Measurements from ENCODE around the gene CTCF.

Gene CTCF

DNA sequence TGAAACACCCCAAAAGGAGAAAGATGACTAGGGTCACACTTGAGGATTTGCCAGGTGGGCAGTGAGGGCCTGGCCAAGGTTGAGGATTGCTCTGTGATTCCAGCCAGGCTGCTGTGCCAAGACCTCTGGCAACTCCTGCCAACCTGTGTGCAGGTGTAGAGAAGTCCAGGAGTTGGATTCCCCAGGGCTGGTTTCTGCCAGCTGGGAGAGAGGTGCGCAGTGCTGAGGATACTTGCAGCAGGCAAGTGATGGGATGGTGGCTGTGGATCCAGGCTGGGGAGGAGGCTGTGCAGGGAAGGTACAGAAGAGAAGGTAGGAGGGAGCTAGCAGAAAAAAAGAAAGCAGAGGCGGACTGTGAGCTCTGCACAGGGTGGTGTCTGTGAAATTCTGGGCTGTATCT lies 27.1 kb upstream of the CTCF start:
- DNase-seq: no peak

DNA sequence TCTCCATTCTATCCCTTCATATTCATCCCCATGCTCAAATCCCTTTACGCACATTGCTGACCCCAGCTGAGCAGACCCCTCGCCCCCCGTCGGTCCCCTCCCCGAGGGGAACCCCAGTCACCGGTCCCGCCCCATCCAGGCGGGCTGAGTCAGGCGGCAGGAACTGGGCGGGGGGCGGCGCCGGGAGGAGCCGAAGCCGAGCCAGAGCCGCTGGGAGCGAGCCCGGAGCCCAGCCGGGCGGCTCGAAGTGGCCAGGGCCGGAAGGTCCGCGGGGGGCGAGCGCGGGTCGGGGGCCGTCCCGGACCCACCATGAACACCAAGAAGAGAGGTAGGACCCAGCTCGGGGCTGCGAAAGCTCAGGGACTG lies 25.1 kb upstream of the CTCF start:
- DNase-seq: no peak

DNA sequence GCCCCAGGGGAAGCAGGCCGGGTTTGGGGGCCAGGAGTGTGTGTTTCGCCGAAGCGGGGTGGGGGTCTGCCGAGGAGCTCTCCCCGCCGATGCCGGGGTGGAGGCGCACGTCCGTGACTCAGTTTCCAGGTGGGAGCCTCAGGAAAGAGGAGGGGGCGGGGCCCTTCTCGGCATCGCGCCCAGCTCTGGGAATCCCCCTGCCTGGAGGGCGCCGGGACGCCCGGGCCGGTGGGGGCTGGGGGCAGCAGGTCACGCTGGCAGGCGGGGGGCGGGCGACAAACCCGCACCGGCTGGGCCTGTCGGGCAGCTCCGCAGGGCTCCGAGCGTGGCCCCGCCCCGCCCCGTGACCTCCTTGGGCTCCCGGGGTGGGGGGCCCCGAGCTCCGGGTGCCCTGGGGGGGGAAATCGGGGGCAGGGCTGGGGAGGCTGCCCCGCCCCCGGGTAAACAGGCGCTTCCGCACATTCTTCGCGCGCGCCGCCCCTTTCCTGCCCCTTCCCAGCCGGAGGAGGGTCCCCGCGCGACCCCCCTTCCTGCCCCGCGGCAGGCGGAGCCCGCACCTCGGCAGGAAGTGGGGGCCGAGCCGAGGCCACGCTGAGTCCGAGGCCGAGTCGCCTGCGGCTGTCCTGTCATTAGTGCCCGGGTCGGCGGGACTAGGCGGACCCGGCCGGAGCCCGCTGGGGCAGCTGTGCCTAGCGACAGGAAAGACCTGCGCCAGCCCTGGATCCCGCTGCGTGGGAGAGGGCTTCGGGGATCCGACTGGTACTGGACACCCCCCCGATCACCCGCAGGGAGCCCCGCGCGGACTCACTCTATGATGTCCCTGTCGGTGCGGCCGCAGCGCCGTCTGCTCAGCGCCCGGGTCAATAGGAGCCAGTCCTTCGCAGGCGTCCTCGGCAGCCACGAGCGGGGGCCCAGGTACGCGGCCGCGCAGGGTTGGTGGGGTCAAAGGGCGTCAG lies 24.4 kb upstream of the CTCF start:
- no peak for DNase-seq

DNA sequence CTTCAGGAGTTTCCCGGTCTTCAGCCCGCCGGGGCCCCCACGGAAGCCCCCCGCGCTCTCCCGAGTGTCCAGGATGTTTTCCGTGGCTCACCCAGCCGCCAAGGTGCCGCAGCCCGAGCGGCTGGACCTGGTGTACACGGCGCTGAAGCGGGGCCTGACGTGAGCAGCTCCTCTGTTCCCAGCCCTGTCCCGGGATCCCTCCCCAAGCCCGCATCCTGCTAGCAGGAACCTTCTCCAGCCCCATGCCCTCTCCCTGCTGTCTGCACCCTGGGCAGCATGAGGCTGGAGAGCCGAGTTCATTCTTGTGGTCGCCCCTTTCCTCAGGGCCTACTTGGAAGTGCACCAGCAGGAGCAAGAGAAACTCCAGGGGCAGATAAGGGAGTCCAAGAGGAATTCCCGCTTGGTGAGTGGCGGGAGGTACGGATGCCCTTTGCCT lies 23.6 kb upstream of the CTCF start:
- DNase-seq: no peak

DNA sequence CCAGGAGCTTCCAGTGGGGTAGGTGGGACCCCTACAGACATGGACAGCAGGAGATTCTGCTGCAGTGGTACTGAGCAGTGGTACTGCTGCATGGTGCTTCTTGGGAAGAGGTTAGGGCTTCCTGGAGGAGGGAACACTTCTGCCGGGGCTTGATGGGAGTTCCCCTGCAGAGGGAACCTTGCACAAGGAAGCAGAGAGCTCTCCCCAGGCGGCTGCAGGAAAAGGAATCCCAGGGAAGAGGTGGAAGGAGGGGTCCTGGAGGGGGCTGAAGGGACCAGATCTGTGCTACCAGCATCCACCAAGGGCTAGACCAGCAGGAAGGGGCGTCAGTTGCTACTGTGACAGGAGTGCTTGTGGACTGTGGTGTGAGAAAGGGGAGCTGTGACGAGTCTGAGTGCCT lies 23.1 kb upstream of the CTCF start:
- DNase-seq: no peak

DNA sequence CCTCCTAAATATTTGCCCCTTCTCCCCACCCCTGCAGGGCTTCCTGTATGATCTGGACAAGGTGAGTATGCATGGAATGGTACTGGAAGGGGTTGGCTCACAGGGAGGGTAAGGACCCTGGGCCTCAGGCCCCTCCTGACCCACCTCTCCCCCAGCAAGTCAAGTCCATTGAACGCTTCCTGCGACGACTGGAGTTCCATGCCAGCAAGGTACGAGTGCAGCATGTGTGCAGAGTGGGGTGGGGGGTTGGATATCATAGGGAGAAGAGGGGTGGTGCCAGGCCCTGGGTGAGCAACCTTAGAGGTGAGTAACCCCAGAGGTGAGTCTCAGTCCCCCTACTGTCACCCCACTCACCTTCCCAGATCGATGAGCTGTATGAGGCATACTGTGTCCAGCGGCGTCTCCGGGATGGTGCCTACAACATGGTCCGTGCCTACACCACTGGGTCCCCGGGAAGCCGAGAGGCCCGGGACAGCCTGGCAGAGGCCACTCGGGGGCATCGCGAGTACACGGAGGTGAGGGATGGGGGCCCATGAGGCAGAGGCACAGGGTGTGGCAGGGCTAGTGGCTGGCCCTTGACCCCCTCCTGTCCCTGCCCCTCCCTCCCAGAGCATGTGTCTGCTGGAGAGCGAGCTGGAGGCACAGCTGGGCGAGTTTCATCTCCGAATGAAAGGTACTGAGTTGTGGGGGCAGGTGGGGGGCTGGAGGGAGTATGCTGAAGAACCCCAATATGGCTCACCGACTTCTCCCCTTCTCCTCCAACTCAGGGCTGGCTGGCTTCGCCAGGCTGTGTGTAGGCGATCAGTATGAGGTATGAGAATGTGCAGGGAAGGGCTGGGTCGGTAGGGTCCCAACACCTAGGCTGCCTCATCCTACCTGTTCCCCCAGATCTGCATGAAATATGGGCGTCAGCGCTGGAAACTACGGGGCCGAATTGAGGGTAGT lies 22.4 kb upstream of the CTCF start:
- DNase-seq: no peak

DNA sequence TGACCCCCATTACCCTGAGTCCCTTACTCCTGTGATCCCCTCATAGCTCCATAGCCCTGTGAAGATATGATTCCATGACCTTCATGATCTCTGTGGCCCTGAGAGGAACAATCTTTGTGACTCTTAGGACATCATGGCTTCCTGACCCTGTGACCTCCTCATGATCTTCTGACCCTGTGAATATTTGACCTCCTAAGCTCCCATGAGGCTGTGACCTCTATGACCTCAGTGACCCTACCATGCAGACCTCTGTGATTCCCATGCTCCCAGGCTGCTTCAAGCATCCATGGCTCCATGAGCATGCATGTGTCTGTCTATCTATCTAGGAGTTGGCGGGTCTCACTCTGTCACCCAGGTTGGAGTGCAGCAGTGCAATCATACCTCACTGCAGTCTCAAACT lies 21.6 kb upstream of the CTCF start:
- no peak for DNase-seq

DNA sequence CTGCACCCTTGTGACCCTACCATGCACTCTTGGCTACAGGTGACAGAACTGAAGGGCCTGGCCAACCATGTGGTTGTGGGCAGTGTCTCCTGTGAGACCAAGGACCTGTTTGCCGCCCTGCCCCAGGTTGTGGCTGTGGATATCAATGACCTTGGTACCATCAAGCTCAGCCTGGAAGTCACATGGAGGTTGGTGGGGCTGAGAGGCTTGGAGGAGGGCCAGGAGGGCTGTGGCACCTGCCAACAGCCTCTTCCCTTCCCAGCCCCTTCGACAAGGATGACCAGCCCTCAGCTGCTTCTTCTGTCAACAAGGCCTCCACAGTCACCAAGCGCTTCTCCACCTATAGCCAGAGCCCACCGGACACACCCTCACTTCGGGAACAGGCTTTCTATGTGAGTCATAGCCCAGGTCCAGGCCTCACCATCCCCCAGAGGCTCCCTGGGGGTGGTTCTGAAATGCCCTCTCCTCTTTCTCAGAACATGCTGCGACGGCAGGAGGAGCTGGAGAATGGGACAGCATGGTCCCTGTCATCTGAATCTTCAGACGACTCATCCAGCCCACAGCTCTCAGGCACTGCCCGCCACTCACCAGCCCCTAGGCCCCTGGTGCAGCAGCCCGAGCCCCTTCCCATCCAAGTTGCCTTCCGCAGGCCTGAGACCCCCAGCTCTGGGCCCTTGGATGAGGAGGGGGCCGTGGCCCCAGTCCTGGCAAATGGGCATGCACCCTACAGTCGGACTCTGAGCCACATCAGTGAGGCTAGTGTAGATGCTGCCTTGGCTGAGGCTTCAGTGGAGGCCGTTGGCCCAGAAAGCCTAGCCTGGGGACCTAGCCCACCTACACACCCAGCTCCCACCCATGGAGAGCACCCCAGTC lies 20.7 kb upstream of the CTCF start:
- DNase-seq: no peak

DNA sequence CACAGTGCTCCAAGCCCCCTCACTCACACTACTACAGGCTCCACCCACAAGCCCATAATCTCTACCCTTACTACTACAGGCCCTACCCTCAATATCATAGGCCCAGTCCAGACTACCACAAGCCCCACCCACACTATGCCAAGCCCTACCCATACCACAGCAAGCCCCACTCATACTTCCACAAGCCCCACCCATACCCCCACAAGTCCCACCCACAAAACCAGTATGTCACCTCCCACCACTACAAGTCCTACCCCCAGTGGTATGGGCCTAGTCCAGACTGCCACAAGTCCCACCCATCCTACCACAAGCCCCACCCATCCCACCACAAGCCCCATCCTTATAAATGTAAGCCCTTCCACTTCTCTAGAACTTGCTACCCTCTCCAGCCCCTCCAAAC lies 19.9 kb upstream of the CTCF start:
- DNase-seq: no peak

DNA sequence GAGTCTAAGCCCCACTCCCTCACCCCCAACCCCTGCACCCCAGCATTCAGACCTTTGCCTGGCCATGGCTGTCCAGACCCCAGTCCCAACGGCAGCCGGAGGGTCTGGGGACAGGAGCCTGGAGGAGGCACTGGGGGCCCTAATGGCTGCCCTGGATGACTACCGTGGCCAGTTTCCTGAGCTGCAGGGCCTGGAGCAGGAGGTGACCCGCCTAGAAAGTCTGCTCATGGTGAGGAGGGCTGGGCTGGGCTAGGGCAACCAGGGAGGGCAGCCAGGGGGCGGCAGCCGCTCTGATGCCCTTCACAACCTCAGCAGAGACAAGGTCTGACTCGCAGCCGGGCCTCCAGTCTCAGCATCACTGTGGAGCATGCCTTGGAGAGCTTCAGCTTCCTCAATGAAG lies 19.3 kb upstream of the CTCF start:
- DNase-seq: no peak

DNA sequence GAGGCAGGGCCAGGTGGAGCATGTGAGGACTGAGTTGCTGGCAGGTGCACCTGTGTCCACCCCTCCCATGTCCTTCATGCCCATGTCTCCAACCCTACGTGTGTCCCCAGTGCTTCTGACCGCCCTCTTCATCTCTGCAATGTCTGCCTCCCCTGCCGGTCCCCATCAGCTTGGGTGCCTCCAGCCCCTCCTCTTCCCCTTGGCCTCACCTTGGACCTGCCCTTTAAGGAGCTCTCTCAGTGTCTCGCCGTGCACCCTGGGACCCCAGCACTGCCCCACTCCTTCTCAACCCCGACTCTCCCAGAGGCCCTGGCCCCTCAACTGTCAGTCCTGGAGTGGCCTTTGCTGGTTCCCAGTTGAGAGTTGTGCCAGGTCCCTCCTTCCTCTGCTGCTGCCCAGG lies 18.7 kb upstream of the CTCF start:
- DNase-seq: no peak

DNA sequence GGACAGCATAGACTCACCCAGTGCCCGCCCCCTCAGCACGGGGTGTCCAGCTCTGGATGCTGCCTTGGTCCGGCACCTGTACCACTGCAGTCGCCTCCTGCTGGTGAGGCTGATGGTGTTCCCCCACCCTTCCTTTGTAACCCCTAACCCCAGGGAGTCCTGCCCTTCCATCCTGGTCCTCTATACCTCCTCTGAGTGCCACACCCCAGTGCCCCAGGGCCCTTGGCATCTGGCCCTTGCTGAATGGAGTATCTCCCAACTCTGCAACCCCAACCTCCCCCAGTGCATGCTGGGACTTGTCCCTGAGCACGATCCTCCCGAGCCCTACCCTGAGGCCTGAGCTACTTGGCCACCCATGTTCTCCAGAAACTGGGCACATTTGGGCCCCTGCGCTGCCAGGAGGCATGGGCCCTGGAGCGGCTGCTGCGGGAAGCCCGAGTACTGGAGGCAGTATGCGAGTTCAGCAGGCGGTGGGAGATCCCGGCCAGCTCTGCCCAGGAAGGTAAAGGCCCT lies 17.9 kb upstream of the CTCF start:
- no peak for DNase-seq

DNA sequence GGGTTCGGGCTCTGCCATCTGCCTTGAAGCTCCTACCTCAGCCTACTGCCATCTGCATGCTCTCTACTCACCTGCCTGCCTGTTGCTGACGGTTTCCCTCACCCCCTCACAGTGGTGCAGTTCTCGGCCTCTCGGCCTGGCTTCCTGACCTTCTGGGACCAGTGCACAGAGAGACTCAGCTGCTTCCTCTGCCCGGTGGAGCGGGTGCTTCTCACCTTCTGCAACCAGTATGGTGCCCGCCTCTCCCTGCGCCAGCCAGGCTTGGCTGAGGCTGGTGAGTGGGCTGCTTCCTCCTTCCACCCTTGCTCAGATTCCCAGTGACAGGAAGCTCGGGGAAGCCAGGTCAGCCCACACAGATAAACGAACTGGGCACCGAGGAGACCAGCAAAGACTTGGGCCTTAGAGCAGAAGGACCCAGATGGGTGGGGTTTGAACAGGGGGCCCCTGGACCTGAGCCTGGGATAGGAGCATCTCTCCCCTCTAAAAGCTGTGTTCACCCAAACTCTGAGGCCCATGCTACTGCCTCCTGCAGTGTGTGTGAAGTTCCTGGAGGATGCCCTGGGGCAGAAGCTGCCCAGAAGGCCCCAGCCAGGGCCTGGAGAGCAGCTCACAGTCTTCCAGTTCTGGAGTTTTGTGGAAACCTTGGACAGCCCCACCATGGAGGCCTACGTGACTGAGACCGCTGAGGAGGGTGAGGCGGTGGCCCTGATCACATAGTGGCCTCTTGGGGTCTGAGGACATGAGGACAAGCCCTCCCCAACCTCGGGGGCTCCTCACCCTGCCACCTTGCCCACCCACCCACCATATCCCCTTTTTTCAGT lies 17.3 kb upstream of the CTCF start:
- DNase-seq: no peak

DNA sequence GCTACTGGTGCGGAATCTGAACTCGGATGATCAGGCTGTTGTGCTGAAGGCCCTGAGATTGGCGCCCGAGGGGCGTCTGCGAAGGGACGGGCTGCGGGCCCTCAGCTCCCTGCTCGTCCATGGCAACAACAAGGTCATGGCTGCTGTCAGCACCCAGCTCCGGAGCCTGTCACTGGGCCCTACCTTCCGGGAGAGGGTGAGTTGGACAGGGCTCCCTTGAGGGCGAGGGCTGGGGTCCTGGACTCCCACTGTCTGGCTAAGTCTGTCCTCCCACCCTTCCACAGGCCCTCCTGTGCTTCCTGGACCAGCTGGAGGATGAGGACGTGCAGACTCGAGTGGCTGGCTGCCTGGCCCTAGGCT lies 16.7 kb upstream of the CTCF start:
- no peak for DNase-seq

DNA sequence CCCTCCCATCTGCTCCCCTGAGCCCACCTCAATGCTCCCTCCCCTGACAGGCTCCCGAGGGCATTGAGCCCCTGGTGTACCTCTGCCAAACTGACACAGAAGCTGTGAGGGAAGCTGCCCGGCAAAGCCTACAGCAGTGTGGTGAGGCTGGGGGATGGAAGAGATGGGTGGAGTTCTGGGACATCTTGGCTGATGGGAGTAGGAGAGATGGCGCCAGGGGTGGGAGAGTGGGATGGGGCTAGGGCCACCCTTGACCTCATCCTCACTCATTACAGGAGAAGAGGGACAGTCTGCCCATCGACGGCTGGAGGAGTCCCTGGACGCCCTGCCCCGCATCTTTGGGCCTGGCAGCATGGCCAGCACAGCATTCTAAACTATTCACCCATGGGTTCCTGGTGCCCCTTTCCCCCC lies 16.2 kb upstream of the CTCF start:
- DNase-seq: no peak

DNA sequence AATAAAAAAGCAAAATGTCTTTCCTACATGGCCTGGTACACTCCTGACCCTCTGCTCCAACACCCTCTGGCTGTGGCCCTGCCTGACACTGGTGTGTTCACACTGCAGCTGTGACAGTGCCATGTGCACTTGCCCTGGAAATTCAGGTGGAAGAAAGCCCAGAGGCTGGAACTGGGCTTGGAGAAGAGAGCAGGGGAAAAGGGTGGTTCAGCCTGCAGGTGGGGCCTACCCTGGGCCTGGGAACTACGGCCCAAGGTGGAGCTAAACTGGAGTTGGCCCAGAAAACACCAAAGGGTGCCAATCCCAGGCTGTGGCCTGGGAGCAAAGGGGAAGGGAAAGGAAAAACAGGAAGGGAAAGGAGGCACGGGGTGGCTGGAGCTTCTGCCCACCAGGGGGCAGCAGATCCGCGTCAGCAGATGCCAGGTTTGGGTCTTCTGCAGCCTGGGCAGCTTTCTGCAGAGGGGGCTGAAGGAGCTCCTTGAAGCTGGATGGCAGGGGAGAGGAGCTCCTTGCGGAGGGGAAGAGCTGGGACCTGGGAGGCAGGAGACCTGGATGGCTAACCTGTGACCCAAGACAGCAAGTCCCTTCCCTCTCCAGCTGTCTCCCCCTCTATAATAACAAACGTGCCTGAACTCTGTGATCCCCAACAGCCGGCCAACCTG lies 15.4 kb upstream of the CTCF start:
- peak in 1 of 2 experiments; percentile 18 for DNase-seq

DNA sequence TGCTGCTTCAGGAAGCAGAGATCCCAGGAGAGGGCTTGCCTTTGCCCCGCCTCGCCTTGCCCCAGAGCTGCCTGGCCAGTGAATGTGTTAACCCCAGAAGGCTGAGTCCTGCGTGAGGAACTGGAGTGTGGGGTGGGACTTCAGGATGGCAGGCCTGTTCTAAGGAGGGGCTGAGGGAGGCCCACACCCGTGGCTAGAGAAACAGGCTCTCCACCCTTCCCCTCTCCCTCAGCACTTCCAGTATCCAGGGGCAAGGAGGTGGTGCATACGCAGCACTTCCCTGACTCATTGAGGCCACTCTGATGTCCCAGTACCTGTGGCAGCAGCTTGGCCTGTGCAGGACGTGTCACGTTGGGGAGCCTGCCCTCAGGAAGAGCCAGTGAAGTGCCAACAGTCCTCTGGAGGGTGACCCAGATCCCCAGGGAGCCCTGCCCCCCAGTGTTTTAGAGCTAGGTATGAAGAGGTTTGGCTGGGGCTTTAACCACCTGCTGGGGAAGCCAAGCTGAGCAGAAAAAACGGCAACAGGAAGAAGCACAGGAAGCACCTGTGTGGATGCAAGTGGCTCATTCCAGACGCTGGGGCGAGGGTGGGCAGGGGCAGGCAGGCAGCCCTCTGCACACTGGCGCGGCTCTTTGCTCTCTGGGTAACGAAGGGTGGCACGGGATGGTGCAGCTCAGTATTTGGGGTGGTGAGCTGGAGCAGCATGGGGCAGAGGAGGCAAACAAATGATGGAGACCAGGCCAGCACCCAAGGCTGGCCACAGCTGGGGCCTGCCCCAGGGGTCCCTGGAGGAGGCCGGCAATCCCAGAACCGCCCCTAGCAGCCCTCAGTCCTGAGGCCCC lies 14.7 kb upstream of the CTCF start:
- DNase-seq: no peak

DNA sequence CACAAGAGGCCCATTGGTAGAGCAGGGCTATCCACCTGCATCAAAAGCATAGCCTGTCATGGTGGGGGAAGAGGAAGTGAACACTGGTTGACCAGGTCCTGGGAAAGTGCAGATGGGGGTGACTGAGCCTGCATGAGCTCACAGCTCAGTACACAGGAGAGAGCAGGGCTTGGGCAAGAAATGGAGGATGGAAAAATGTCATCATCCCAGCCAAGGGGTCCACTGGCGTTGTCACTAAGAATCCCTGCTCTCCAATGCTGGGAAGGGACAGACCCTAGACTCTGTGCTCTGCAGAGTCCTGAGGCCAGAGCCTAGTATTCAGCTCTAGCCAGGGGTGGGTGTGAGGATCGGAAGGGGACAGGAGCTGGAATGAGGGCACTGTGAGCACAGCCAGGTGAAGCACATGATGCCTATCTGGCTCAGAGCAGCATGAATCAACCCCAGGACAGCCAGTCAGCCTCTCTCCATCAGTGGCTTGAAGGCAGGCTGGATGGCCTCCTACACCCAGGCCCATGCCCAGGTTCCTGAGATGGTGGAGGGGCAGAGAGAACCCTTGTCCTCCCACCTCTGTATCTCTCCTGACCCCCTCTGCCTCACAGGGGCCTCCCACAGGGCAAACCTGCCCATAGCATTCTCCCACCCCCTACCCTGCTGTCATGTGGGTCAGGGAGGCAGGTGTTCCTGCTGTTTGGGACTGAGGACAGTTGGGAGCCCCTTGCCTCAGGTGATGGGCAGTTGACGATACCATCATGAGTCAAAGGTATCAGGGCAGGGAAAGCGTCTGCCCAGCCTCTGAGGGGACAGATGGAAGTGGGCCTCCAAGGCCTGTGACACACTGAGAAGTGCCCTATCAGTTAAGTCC lies 13.8 kb upstream of the CTCF start:
- DNase-seq: no peak

DNA sequence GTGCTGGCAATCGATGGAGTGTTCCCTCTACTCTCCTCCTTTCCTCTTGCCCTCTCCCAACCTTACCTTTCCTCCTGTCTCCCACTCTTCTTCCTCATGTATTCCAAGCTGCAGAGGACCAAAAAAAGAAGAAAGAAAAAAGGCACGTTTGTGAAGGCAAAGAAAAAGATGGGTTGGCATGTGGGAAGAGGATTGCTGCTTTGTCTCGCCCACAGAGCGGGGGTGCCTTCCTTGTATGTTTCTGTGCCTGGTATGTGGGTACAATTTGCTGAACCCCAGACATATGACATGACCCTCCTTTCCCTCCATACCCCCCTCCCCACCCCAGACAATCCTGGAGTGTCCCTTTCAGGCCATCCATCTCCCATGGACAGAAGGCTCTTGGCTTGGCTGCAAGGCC lies 13.1 kb upstream of the CTCF start:
- DNase-seq: no peak
